ENCODE measurements around the gene TGIF1. TPM values are rescaled to one million over a fixed set of nuclear protein-coding genes. Genes with fewer than 3 reads are reported as not detected.

Gene TGIF1
- polyA plus RNA-seq, 3 donors = 32.2 to 109 (median 39.8) TPM

- H3K36me3 Mint-ChIP-seq = peaks cover 18 to 20% of the 10 kb centered on the region in 2 donors
- peak overlapping the region; percentile 79 for H3K4me2 ChIP-seq (replicated peaks; ENCODE audit: extremely low read depth, low read length, poor library complexity, severe bottlenecking)
- H3K9me3 Mint-ChIP-seq = peaks cover 0 to 3% (median 0%) of the 10 kb centered on the region in 7 donors
- peaks cover 20 to 24% of the 10 kb centered on the region in 2 donors for H3K36me3 ChIP-seq (replicated peaks in 1 of 2; ENCODE audit: control insufficient read depth in 1 of 2, insufficient read depth in 2 of 2, low read length in 2 of 2)
- DNase-seq = no peak
- no peaks in the 10 kb centered on the region for H3K9me3 ChIP-seq (replicated peaks in 1 of 2; ENCODE audit: control insufficient read depth in 1 of 2, insufficient read depth in 1 of 2, low read length in 2 of 2)
- H3K9ac ChIP-seq (ENCODE audit: insufficient read depth, low read length, poor library complexity, severe bottlenecking) = peak overlapping the region; percentile 98
- peak overlapping the region; percentile 73 to 86 (median 77) for H3K4me3 ChIP-seq (replicated peaks in 1 of 3; ENCODE audit: low read depth in 2 of 3, low read length in 3 of 3)
- peaks cover 51% of the 10 kb centered on the region for H3K79me2 ChIP-seq (ENCODE audit: insufficient read depth, low read length)
- peaks cover 32 to 42% of the 10 kb centered on the region in 2 donors for H3K4me1 ChIP-seq (ENCODE audit: control insufficient read depth in 1 of 2, insufficient read depth in 2 of 2, low read length in 2 of 2)
- no peak for TF ChIP-seq CTCF (IDR thresholded peaks at IDR 0.05)
- peak overlapping the region in 1 of 2 donors; percentile 99 for H3K27ac ChIP-seq (ENCODE audit: low read depth in 1 of 2, low read length in 2 of 2)
- H3K4me3 Mint-ChIP-seq = peak overlapping the region; percentile 93 to 94
- H3K27me3 ChIP-seq (ENCODE audit: control insufficient read depth in 2 of 2, insufficient read depth in 2 of 2, low read length in 2 of 2) = no peaks in the 10 kb centered on the region
- WGBS (ENCODE audit: insufficient coverage) = 85% methylated on average over 12 of the region's 17 CpGs
- H3K4me1 Mint-ChIP-seq = peaks cover 22% of the 10 kb centered on the region
- peak overlapping the region; percentile 48 for H2AFZ ChIP-seq (ENCODE audit: insufficient read depth, low read depth, low read length, poor library complexity, severe bottlenecking)
- intact Hi-C loops (cut with micrococcal nuclease) = loop anchor here (5.0 to 10.0 kb wide), 5 partner anchors 168 to 798 kb away; partner anchors contain the start of genes EMILIN2 (in 1 of the 2) and SMCHD1 (in 1 of the 2)
- peak overlapping the region; percentile 87 to 100 (median 97) for H3K27ac Mint-ChIP-seq
- H4K20me1 ChIP-seq (ENCODE audit: insufficient read depth, low read length) = peaks cover 26% of the 10 kb centered on the region
- H3K27me3 Mint-ChIP-seq (ENCODE audit: low read depth in 3 of 3) = peaks cover 0 to 4% (median 1%) of the 10 kb centered on the region in 3 donors
These were observed 3.0 kb downstream of the TGIF1 start for GRCh38 chr18:3452750-3453539.

DNA sequence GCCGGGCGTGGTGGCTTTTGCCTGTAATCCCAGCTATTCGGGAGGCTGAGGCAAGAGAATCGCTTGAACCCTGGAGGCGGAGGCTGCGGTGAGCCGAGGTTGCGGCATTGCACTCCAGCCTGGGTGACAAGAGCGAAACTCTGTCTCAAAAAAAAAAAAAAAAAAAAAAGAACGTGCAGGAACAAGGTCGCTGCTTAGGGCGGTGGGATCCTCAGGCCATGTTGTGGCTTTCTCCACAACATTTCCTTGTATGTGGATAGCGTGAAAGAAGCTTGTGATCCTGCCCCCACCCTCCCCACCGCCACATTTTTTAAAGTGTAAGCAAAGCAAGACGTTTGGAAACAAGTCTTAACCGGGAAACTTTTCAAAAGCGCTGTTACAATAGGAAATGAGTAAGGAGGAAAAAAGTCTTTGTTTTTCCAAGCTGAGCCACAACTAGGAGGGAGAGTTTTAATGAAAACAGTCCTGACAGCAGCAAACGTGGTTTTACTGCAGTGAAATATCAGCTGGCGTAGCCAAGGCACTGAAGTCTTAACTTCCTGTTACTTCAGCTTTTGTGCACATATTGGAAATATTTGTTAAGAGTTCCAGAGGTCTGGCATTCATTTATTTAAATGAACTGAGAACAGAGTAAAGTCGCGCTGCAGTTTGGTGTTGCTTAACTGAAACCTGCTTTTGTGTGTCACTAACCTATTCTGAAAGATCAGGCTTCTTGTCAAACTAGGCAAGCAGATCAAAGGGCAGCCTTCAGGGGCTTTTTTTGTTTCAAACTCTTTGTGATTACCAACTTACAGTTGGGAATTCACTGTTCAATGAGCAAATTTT is 3.8 kb downstream of the TGIF1 start:
- Histone ChIP-seq H3K27ac (ENCODE audit: low read depth in 1 of 2, low read length in 2 of 2) (peak overlapping the region; percentile 41 to 72), H3K4me2 (replicated peaks; ENCODE audit: extremely low read depth, low read length, poor library complexity, severe bottlenecking) (peak overlapping the region; percentile 79), H3K27me3 (ENCODE audit: control insufficient read depth in 2 of 2, insufficient read depth in 2 of 2, low read length in 2 of 2) (no peaks in the 10 kb centered on the region), H3K4me1 (ENCODE audit: control insufficient read depth in 1 of 2, insufficient read depth in 2 of 2, low read length in 2 of 2) (peaks cover 32 to 35% of the 10 kb centered on the region in 2 donors), H3K4me3 (replicated peaks in 1 of 3; ENCODE audit: low read depth in 2 of 3, low read length in 3 of 3) (peak overlapping the region; percentile 42 to 86 (median 74)), H2AFZ (ENCODE audit: insufficient read depth, low read depth, low read length, poor library complexity, severe bottlenecking) (peak overlapping the region; percentile 67), H3K9me3 (replicated peaks in 1 of 2; ENCODE audit: control insufficient read depth in 1 of 2, insufficient read depth in 1 of 2, low read length in 2 of 2) (no peaks in the 10 kb centered on the region), H4K20me1 (ENCODE audit: insufficient read depth, low read length) (peaks cover 33% of the 10 kb centered on the region), H3K79me2 (ENCODE audit: insufficient read depth, low read length) (peaks cover 51% of the 10 kb centered on the region), H3K36me3 (replicated peaks in 1 of 2; ENCODE audit: control insufficient read depth in 1 of 2, insufficient read depth in 2 of 2, low read length in 2 of 2) (peaks cover 28 to 32% of the 10 kb centered on the region in 2 donors), H3K9ac (ENCODE audit: insufficient read depth, low read length, poor library complexity, severe bottlenecking) (peak overlapping the region; percentile 43)
- Mint-ChIP-seq H3K36me3 (peaks cover 26 to 27% of the 10 kb centered on the region in 2 donors), H3K9me3 (peaks cover 0 to 3% (median 0%) of the 10 kb centered on the region in 7 donors), H3K27me3 (ENCODE audit: low read depth in 3 of 3) (peaks cover 0 to 2% (median 1%) of the 10 kb centered on the region in 3 donors), H3K4me3 (peak overlapping the region; percentile 88 to 93), H3K27ac (peak overlapping the region; percentile 85 to 100 (median 88)), H3K4me1 (peaks cover 22% of the 10 kb centered on the region)
- WGBS (ENCODE audit: insufficient coverage) = 38% methylated on average over 15 of the region's 21 CpGs
- intact Hi-C loops (cut with micrococcal nuclease) = loop anchor here (5.0 to 10.0 kb wide), 5 partner anchors 169 to 799 kb away; partner anchors contain the start of genes EMILIN2 (in 1 of the 2) and SMCHD1 (in 1 of the 2)
- peak in 2 of 3 donors; percentile 71 to 80 for DNase-seq
- no peak for TF ChIP-seq CTCF (IDR thresholded peaks at IDR 0.05)

Data from CD14-positive monocyte (primary cell).